GM19025 (cell line): ENCODE measurements around the gene GPATCH2.

Source experiments
- ATAC-seq: cut with Tn5 transposase; IDR thresholded peaks from one replicate; pipeline ENCODE4 v1.9.1; 2021; ENCODE audit warnings: mild to moderate bottlenecking, low read depth, moderate library complexity; ENCODE audit not compliant: unreplicated experiment

GPATCH2 gene

DNA sequence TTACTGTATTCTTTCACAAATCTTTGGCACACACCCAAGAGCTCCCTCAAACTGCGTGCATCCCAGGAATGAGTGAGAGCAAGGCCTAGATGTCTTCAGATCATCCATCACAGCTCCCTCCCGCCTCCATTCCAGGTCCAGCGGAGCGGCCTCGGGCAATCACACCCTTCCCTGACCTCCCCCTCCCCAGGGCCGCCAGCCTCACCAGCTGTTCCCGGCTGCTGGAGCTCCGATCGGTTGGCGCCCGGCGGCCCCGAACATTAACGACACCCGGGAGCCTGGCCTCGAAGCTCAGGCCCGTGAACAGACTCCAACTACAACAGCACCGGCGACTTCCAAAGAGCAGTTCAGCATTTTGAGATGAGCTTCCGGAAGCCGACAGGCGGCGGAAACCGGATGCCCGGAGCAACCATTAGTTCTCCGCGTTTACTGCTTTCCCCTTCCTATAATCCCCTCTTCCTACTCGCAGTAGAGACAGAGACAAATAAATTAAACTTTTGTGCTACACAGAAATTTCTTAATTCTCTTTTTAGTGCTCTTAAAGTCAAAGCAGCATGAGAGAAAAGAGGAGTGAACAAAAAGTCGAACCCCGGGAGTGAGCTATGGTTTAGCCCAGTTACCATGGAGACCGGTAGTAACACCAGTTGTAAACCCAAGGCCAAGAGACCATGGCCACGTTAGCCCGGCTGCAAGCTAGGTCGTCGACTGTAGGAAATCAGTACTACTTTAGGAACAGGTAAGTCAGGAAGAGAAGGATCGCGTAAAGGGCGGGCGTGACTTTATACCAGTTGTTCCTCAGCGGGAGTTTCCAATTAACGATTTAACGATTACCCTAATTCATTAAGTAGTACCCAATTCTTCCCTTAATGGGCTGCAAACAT lies at the start of gene GPATCH2, which contains the start of gene SPATA17:
Gene GPATCH2, minus strand, starts transcription at position 380 of the 881 bp plus-strand sequence. Its CDS starts 119 bp downstream, at position 261.
Gene SPATA17, plus strand, starts transcription at position 634 of the 881 bp plus-strand sequence. Its CDS starts 35 bp downstream, at position 669.
- peak; percentile 98 for ATAC-seq

DNA sequence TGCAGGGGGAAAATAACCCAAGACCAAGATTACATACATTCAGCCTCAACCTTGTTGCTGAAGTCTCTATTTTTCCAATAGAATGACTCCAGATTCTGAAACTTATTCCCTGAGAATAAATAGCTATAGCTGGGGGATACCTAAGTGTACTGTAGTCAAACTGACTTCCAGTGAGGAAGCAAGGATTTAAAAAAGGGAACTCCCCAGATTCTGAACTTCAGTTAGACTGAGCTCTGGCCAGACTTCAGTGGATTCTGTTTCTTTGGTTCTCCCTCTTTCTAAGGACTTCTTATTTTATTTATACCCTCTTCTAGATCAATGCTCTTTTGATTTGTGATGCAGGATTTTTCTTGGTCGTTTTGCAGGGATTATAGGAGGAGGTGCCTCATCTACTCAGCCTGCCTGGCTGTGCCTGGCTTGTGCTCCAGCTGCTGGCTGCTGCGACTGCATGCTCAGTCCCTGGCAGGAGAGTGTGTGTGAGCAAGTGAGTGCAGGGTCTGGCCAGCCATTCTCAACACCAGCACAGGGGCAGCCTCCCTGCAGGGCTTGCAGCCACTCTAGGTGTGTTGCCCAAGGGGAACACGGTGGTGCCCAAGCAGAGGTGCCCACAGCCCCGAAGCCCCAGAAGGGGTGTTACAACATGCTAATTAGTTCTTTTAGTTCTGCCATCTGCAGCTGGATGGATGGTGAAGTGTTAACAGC lies 43.3 kb upstream of the GPATCH2 start:
- ATAC-seq: no peak

DNA sequence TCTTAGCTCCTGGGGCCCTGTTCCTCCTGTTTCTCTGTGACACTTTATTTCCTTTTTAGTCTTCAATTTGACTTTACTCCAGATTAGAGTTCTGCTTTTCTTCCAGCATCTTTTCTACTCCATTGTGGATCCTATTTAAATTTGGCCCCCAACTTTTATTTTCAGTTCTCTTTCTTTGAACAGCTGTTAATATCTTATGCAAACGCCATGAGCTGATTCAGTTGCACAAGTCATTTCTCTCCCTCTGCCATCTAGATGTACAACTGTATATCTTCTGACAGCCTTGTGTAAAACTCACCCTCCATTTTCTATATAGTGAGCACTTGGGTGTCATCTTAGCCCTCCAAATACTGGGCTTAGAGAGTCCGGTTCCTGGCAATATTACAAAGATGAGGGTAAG lies 42.5 kb upstream of the GPATCH2 start:
- ATAC-seq: no peak

DNA sequence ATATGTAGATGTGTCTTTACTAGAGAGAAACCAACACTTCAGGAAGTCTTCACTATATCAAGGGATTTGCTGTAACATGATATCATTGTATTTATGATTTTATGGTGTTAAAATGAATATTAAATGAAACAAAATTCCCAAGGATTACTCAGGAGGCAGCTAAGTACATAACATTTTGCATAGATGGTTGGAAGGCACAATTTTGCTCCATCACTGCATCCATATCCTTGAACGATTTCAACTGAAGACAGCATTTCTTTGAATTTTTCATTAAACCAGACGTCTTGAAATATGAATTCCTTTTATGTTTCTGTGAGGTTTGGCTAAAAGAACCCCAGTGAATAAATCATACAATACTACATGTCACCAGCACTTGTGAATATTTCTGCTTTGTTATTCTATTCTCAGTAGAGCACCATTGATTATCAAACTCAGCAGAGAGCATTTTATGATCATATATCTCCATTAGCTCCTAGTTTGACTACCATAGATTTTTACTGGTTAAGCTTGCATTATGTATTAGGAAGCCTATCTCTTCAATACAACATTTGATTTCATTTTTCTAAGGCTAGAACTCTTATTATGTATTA lies 37.6 kb upstream of the GPATCH2 start:
- no peak for ATAC-seq

DNA sequence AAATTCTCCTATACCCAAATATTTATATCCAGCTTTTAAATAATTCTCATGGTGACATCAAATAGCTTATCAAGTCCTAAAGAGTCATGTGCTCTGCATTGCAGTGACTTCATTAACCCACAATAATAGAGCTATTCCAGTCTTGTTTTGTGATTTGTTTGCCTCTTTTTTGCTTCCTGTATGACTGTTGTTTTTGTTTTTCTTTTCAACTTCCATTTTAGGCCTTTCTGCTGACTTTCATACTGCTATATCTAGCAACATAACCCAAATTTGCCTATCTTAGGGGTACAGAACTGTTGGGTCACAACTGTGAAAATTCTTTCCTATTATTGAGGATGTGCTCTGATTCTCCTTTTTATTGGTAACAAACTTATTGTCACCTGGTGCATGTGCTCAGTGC lies 30.5 kb upstream of the GPATCH2 start:
- no peak for ATAC-seq

DNA sequence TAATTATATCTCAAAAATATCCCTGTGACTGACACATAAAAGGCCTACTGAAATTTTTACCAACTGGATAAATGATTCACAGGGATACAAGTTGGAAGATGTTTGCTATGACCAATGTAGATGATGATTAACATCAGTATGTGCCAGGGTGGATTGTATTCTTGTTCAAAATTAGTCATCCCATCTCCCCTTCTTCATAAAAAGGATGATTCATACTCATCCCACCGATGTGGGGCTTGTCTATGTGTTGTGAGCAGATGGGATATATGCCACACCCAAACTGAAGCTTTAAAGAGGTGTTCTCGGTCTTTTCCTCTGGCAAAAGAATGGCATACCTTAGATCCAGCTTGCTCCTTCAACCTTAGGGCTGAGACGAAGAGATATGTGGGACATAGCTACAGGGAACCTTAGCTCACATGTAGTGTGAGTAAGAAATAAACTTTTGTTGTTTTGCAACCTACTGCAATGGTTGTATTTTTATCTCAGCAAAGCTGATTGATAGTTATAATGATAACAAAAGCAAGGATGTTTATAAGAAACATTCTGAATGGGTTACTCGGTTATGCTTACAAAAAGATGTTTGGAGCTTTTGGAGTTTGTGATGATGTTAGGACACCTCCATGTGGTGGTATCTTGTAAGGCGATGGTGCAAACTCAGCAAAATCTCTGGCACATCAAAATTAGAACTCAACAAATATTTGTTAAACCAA lies 29.6 kb upstream of the GPATCH2 start:
- ATAC-seq: no peak

DNA sequence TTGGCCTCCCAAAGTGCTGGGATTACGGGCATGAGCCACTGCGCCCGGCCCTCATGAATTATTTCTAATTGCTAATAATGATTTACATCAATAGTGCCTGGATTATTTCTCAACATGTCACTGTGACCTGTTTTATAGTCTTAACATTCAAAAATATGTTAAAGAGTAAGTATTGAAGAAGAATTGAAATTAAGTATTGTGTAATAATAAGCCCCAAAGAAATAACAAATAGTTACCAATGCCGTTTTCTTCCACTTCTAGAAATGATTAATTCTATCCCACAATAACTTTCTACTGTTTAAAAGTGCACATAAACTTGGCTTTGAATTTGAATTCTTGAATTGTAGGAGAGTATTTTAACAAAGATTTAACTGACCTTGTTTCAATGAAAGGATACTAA lies 19.8 kb upstream of the GPATCH2 start:
- no peak for ATAC-seq

DNA sequence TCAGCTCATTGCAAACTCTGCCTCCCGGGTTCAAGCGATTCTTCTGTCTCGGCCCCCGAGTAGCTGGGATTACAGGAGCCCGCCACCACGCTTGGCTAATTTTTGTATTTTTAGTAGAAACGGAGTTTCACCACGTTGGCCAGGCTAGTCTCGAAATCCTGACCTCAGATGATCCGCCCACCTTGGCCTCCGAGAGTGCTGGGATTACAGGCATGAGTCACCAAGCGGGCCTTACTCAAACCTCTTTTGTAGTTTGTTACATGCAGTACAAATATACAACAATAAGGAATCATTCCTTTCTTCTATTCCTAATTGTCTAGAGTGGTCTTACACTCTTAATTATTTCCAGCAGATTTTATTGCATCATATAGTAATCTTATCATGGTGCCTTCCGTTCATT lies 16.9 kb upstream of the GPATCH2 start:
- no peak for ATAC-seq

DNA sequence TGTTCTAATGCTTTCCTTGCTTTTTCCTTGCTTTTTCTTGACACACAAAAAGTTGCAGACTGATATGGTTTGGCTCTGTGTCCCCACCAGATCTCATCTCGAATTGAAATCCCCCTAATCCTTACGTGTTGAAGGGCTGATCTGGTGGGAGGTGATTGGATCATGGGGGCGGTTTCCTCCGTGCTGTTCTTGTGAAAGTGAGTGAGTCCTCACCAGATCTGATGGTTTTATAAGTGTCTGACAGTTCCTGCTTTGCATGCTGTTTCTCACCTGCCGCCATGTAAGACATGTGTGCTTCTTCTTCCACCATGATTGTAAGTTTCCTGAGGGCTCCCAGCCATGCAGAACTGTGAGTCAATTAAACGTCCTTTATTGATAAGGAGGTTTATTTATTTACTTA lies 11.6 kb upstream of the GPATCH2 start:
- no peak for ATAC-seq

DNA sequence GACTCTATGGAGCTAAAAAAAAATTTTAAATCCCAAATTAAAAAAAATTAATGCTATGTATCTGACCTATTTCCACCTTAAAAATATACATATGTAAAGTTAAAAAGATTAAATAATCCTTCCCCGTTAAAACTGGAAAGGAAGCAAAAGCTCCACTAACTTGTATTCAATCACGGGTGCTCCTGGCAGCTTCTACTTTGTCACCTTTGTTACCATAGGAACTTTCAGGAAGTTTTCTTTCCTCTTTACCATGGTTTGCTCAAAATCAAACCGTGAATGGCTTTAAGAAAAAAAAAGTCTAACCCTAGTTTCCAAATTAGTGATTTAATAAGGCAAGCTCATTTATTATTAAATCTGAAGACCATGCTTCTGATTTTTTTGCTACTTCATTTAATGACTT lies 3.5 kb downstream of the GPATCH2 start:
- no peak for ATAC-seq

DNA sequence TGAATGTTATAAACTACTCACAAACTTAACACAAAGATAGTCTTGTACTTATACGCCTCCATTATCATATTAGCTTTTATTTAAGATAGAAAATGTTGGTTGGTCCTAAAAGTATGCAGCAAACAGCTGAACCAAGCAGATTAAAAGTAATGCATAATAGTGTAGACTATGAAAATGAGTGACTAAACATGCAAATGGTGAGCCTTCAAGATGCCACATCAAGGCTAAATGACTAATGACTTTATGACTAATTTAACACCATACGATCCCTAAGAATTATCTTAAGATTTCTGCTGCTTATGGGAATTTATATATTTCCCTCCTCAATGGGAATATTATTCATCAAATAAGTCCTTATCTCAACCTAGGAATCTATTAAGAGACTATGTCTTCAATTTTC lies 4.6 kb downstream of the GPATCH2 start:
- no peak for ATAC-seq

DNA sequence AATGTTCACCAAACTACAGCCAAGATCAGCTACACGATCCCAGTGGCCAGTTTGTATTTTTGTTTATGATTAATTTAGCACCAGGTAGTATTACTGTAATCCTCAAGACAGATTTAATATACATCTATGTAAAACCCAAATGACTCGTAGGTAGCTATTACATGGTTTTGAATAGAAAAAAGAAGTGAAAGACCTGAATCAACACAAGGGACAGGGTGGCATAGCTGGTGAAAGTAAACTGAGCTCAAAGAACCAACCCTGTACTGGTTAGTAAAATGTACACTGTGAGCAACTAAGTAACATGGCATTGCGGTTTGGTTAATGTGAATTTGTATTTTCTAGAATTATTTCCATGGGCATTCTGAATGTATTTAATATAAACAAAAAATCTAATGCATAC lies 8.8 kb downstream of the GPATCH2 start:
- peak; percentile 24 for ATAC-seq

DNA sequence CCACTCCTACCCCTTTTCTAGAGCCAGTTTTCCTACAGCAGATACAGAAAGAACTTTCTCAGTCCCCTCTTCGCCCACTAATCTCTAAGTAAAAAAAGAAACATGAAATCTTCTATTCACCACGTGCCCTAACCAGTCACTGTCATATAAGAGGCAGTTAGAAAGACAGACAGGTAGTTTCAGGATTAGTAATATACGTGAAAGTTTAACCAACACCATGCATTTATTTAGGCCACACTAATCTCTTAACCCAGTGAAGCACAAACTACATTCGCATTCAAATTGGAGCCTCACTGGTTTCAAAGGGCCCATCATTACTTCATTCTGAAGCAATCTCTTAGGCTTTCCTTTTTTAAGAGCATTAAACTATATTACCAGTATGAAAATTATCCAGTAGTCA lies 10.1 kb downstream of the GPATCH2 start:
- ATAC-seq: peak; percentile 99

DNA sequence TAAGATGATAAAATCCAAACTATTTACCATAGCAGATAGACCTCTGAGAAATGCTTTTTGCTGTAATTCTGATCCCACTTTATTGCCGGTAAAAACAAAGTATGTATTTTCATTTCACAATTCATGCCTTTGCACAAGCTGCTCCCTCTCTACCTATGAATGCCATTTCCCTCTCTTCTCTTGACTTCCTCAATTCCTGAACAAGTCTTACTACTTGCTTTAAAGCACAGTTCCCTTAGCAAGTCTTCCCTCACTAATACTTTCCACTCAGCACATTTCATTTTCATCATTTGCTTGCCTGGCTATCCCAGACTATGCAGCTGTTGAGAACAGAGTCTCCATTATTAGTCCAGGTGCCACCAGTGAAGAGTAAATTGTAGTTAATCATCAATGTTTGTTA lies 13.8 kb downstream of the GPATCH2 start:
- no peak for ATAC-seq

DNA sequence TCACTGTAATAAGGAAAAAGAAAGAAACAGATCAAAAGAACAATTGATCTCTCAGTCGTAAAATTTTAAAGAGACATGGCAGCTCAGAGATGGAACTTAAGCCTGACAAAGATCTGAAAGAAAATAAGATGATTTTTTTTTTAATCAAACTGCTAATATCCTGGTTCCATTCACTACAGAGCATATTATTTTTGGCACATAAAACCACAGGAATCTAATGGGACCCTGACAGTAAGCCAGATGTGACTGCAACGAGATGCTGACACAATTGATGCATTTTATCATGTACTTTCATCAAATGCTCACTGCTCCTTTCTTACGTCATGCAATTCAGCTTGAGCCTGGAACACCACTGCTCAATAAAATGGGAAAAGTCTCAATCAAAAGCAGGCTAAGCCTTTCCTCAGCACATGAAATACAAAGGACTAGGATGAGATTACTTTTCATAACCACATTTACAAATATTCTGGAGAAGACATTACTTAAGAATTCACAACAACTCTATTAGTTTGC lies 16.6 kb downstream of the GPATCH2 start:
- ATAC-seq: no peak

DNA sequence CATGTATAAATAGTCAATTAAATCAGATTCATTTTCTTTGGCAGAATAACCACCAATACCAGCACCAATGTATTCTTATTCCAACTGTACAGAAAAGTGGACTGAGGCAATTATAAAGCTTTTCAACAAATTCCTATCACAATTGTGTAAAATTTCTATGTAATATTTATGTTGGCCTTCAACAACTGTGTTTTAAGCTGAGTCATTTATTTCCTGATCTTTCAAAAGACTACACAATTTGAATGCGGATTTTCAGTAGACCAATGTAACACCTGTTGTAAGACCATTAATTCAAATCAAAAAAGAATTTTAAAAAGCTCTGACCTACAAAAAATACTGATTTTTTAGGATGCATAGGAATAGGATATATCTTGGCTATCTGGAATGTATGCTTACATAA lies 25.5 kb downstream of the GPATCH2 start:
- no peak for ATAC-seq

DNA sequence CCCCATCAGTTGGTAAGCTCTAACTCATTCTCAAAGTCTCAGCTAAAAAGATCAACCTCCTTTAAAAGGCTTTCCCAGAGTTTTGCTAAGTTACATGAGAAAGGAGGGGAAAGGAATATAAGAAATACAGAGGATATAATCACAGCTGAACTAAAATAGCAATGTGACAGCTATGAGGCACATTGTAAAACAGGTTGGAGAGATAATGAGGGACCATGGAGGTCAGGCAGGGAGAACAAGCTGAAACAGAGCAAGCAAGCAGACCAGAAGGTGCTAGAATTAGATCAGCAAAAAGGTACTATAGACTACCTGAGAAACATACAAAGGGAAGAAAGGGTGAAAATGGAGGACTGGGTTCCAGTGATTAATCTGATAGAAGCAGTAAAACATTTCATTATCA lies 28.5 kb downstream of the GPATCH2 start:
- ATAC-seq: no peak

DNA sequence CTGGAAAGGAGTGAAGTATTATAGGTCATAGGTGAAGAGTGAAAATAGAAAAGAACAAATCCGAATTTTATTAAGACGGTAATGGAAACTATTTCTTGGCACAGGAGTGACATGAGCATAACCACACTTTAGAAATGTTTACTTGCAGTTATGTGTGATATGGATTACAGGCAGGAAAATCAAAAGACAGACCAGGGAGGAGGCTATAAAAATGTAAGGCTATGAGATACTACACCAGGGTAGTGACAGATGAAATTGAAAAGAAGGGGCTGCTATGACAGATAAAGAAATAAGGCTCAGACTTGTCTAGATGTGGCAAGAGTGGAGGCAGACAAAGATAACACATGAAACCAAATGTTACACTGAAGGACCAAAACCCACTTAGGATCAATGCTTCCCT lies 31.7 kb downstream of the GPATCH2 start:
- no peak for ATAC-seq

DNA sequence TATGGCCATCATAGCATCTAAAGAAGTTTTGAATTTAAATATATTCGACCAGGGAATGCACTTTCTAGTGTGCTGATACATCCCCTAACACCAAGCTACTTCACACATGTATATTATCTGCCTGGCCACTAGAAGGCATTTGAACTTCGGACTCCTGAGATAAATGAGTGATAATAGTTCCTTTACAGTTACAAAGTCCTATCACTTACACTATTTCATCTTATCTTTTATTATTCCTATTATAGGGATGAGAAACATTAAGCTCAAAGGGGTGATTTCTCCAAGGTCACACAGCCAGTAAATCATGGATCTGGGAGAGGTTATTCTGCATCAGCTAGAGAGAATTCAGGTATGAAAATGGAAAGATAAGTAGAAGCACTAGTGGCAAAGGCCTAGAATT lies 40.3 kb downstream of the GPATCH2 start:
- no peak for ATAC-seq

DNA sequence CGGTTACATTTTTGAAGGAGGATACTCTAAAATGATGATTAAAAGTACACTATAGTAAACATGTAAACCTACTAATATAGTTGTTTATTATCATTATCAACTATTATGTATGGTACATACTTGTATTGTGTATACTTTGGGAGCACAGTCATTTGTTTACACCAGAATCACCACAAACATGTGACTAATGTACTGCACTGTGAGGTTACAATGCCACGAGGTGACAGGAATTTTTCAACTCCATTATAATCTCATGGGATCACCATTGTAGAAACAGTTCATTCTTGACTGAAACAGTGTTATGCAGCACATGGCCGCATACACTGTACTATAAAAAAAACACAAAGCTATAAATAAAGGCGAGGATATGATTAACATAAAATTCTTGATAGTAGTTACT lies 44.3 kb downstream of the GPATCH2 start:
- ATAC-seq: no peak

DNA sequence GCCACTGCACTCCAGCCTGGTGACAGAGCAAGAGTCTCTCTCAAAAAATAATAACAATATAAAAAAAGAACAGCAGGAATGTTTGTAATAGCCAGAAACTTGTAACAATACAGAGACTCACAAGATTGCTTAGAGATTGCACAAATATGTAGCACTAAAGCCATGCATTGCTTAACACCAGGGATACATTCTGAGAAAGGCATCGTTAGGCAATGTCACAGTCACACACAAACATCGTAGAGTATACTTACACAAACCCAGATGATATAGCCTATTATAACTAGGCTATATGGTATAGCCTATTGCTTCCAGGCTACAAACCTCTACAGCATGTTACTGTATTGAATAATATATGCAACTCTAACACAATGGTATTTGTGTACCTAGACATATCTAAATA lies 45.3 kb downstream of the GPATCH2 start:
- no peak for ATAC-seq
